H1 (cell line): ENCODE results near the gene RUFY4. TPM values are rescaled to one million over a fixed set of nuclear protein-coding genes. Genes with fewer than 3 reads are reported as not detected.

Experiments used
- CTCF ChIA-PET: fragments of 300-600 bp; sonication (Branson Sonifier 250); formaldehyde crosslinking; loops from one replicate; lab custom pipeline; 2021; ENCODE audit not compliant: partially characterized antibody; lab: Charles Lee
- POLR2A ChIA-PET: fragments of 300-600 bp; sonication (Branson Sonifier 250); formaldehyde crosslinking; loops from one replicate; lab custom pipeline; 2021; ENCODE audit warnings: inconsistent platforms; ENCODE audit not compliant: partially characterized antibody; lab: Charles Lee
- DNase-seq, 2 experiments: peaks; one replicate each; pipeline versions ENCODE4 v3.0.0 to v3.0.0-alpha.2; 2010 to 2022; ENCODE audit warnings: low spot score in 2 of 2, low read depth in 1 of 2, mixed read lengths in 1 of 2
- FAIRE-seq: peaks from 2 replicates; lab custom pipeline; 2011; peaks lifted over from hg19 to GRCh38; lab: Jason Lieb, UNC
- H2AFZ ChIP-seq: 2 replicates; pipeline ENCODE4 v1.8.1; 2012; ENCODE audit warnings: low read length, inconsistent platforms
- H2AK5ac ChIP-seq: 2 replicates; pipeline ENCODE4 v1.6.1; 2013; ENCODE audit warnings: low read depth, low read length
- H2BK120ac ChIP-seq: replicated peaks from 2 replicates; pipeline ENCODE3; 2013; ENCODE audit warnings: low read depth, low read length, inconsistent platforms
- H2BK12ac ChIP-seq: 2 replicates; pipeline ENCODE4 v1.6.1; 2013; ENCODE audit warnings: low read depth, low read length
- H2BK15ac ChIP-seq: 2 replicates; pipeline ENCODE4 v1.6.1; 2013; ENCODE audit warnings: low read length
- H2BK20ac ChIP-seq: 2 replicates; pipeline ENCODE4 v1.6.1; 2013; ENCODE audit warnings: low read length
- H2BK5ac ChIP-seq: 2 replicates; pipeline ENCODE4 v1.6.1; 2013; ENCODE audit warnings: low read depth, low read length
- H3K14ac ChIP-seq: 2 replicates; pipeline ENCODE4 v1.6.1; 2013; ENCODE audit warnings: inconsistent platforms; ENCODE audit not compliant: insufficient read length
- H3K18ac ChIP-seq: 2 replicates; pipeline ENCODE4 v1.6.1; 2013; ENCODE audit warnings: low read length; ENCODE audit errors: extremely low read depth
- H3K23ac ChIP-seq: 2 replicates; pipeline ENCODE4 v1.6.1; 2013; ENCODE audit warnings: inconsistent platforms; ENCODE audit not compliant: insufficient read length
- H3K23me2 ChIP-seq: 2 replicates; pipeline ENCODE4 v1.6.1; 2013; ENCODE audit warnings: low read depth, low read length
- H3K27ac ChIP-seq: 2 replicates; pipeline ENCODE4 v1.6.1; 2011; ENCODE audit warnings: low read depth, low read length, inconsistent platforms
- H3K27me3 ChIP-seq, 4 experiments: replicated peaks in 1 of 4; 1 replicate in 1 of 4; 2 replicates in 3 of 4; pipeline versions ENCODE4 v1.6.1 to v1.8.1; 2011 to 2013; ENCODE audit warnings: low read length in 3 of 4, mild to moderate bottlenecking in 3 of 4, inconsistent platforms in 2 of 4, mixed read lengths in 2 of 4, moderate library complexity in 1 of 4; ENCODE audit not compliant: control insufficient read depth in 3 of 4, insufficient read depth in 3 of 4; ENCODE audit errors: extremely low read depth in 1 of 4
- H3K36me3 ChIP-seq, 4 experiments: 2 replicates each; pipeline versions ENCODE4 v1.6.1 to v1.8.1; 2011 to 2013; ENCODE audit warnings: mild to moderate bottlenecking in 4 of 4, low read length in 3 of 4, moderate library complexity in 2 of 4, control low read depth in 1 of 4, inconsistent platforms in 1 of 4; ENCODE audit not compliant: insufficient read depth in 4 of 4, control insufficient read depth in 2 of 4
- H3K4ac ChIP-seq: replicated peaks from 2 replicates; pipeline ENCODE3; 2013; ENCODE audit warnings: low read length, low read depth, mixed read lengths, inconsistent platforms; ENCODE audit not compliant: insufficient read length
- H3K4me1 ChIP-seq, 4 experiments: replicated peaks in 1 of 4; 1 replicate in 1 of 4; 2 replicates in 3 of 4; pipeline versions ENCODE4 v1.6.1 to v1.8.1; 2011 to 2013; ENCODE audit warnings: low read length in 3 of 4, inconsistent platforms in 2 of 4, mixed read lengths in 1 of 4; ENCODE audit not compliant: insufficient read depth in 4 of 4, control insufficient read depth in 3 of 4
- H3K4me2 ChIP-seq, 2 experiments: 2 replicates each; pipeline versions ENCODE4 v1.6.1 to v1.8.1; 2011 to 2013; ENCODE audit warnings: low read depth in 2 of 2, low read length in 2 of 2, control low read depth in 1 of 2, inconsistent platforms in 1 of 2, mild to moderate bottlenecking in 1 of 2; ENCODE audit not compliant: insufficient read depth in 1 of 2
- H3K4me3 ChIP-seq, 4 experiments: fragments of 200-600, 300-600 bp in 1 of 4; sonication (generic), shearing (Covaris generic), sonication (Bioruptor Twin) in 1 of 4; 2 replicates each; pipeline versions ENCODE4 v1.5.1 to v1.8.1; 2011 to 2016; ENCODE audit warnings: low read length in 4 of 4, low read depth in 3 of 4, control low read depth in 2 of 4, inconsistent platforms in 2 of 4, mild to moderate bottlenecking in 2 of 4, mixed read lengths in 1 of 4, moderate library complexity in 1 of 4; ENCODE audit not compliant: insufficient read depth in 2 of 4; ENCODE audit errors: extremely low read depth in 1 of 4
- H3K56ac ChIP-seq: replicated peaks from 2 replicates; pipeline ENCODE3; 2013; ENCODE audit warnings: low read depth, mild to moderate bottlenecking, mixed read lengths, low read length, inconsistent platforms; ENCODE audit not compliant: insufficient read length
- H3K79me1 ChIP-seq: 2 replicates; pipeline ENCODE4 v1.6.1; 2013; ENCODE audit warnings: low read depth, low read length, control low read depth
- H3K79me2 ChIP-seq, 2 experiments: 2 replicates each; pipeline versions ENCODE4 v1.6.1 to v1.8.1; 2012 to 2013; ENCODE audit warnings: low read length in 2 of 2, mild to moderate bottlenecking in 2 of 2, inconsistent platforms in 1 of 2; ENCODE audit not compliant: insufficient read depth in 2 of 2, control insufficient read depth in 1 of 2
- H3K9ac ChIP-seq, 4 experiments: replicated peaks in 1 of 4; 1 replicate in 1 of 4; 2 replicates in 3 of 4; pipeline versions ENCODE4 v1.6.1 to v1.8.1; 2011 to 2013; ENCODE audit warnings: low read depth in 3 of 4, low read length in 3 of 4, control low read depth in 2 of 4, mild to moderate bottlenecking in 2 of 4, moderate library complexity in 2 of 4, inconsistent platforms in 1 of 4; ENCODE audit errors: extremely low read depth in 1 of 4
- H3K9me3 ChIP-seq, 2 experiments: 2 replicates each; pipeline versions ENCODE4 v1.6.1 to v1.8.1; 2012 to 2013; ENCODE audit warnings: mild to moderate bottlenecking in 2 of 2, moderate library complexity in 2 of 2, control low read depth in 1 of 2, inconsistent platforms in 1 of 2, low read depth in 1 of 2, low read length in 1 of 2, mixed read lengths in 1 of 2; ENCODE audit not compliant: insufficient read depth in 2 of 2
- H4K20me1 ChIP-seq, 2 experiments: replicated peaks in 1 of 2; 2 replicates each; pipeline versions ENCODE3 to v1.8.1; 2011 to 2013; ENCODE audit warnings: inconsistent platforms in 2 of 2, low read length in 2 of 2, mild to moderate bottlenecking in 1 of 2; ENCODE audit not compliant: insufficient read depth in 2 of 2, control insufficient read depth in 1 of 2
- H4K5ac ChIP-seq: 2 replicates; pipeline ENCODE4 v1.6.1; 2013; ENCODE audit warnings: low read length, low read depth, mixed read lengths, inconsistent platforms; ENCODE audit not compliant: insufficient read length
- H4K8ac ChIP-seq: 2 replicates; pipeline ENCODE4 v1.8.0; 2013; ENCODE audit warnings: mild to moderate bottlenecking, moderate library complexity, low read length, inconsistent platforms; ENCODE audit not compliant: insufficient read depth; ENCODE audit errors: extremely low read depth
- H4K91ac ChIP-seq: replicated peaks from 2 replicates; pipeline ENCODE3; 2013; ENCODE audit warnings: low read length, mixed read lengths, inconsistent platforms; ENCODE audit not compliant: insufficient read length
- EZH2 ChIP-seq: fragments of 200-600 bp; sonication (generic); IDR thresholded peaks from 2 replicates; pipeline ENCODE4 v1.7.1; 2012; ENCODE audit warnings: low read depth, mild to moderate bottlenecking, moderate library complexity, low read length, inconsistent platforms; ENCODE audit not compliant: severe bottlenecking
- WGBS, 2 experiments: shearing (Covaris generic) in 1 of 2; methylation state at CpG; one replicate each; pipeline versions ENCODE4 v1.1.6 to v1.1.7; 2013 to 2015; ENCODE audit warnings: low lambda C conversion rate in 2 of 2, mixed read lengths in 2 of 2, inconsistent platforms in 1 of 2, low coverage in 1 of 2, missing lambda C conversion rate in 1 of 2; ENCODE audit not compliant: insufficient replicate concordance in 2 of 2, insufficient coverage in 1 of 2, insufficient read length in 1 of 2; ENCODE audit errors: extremely low coverage in 1 of 2, missing lambda C conversion rate in 1 of 2; 5-methylcytosine and 5-hydroxymethylcytosine counted together
- polyA plus RNA-seq, 7 experiments: library from polyadenylated mRNA; depleted of rRNA in 3 of 7; stranded (reverse) in 5 of 7; unstranded in 2 of 7; fragments of >200 nt in 5 of 7; fragments of 200-250 nt in 2 of 7; gene quantifications; 1 replicate in 5 of 7; 2 replicates in 1 of 7; 4 replicates in 1 of 7; pipeline versions ENCODE4 v1.2.1 to v1.2.3, GENCODE V29; 2011 to 2013; ENCODE audit warnings: missing spikeins in 2 of 7, mixed read lengths in 2 of 7
- total RNA-seq: library from RNA; stranded (reverse); fragmentation: NEBNext Ultra II Directional; extraction: Animal tissue kit (Norgen Biotek cat#: 25700); gene quantifications from 2 replicates; pipeline ENCODE4 v1.2.1, GENCODE V29; 2021

The RUFY4 gene
- total and polyA plus RNA-seq, 2 of the 8 experiments (the other 6 are each of a cell fraction or from before 2014, with no cell fraction given), result 0.32 to 0.38 TPM

GRCh38 chr2:218043100-218043499, 26.0 kb upstream of the RUFY4 start:
- Histone ChIP-seq H4K8ac (no peak overlapping the region), H3K79me2 (no peaks in the 10 kb centered on the region), H3K9me3 (peaks cover 7 to 8% of the 10 kb centered on the region in 2 experiments; a peak in 2 of 4 replicates), H4K91ac (no peak overlapping the region), H3K4ac (no peak overlapping the region), H3K27ac (no peak overlapping the region), H2AK5ac (no peak overlapping the region), H3K23me2 (no peaks in the 10 kb centered on the region), H2BK12ac (no peak overlapping the region), H3K4me3 (no peak overlapping the region), H4K5ac (no peak overlapping the region), H2BK5ac (no peak overlapping the region), H3K36me3 (no peaks in the 10 kb centered on the region), H3K4me1 (no peaks in the 10 kb centered on the region), H3K4me2 (no peak overlapping the region), H2BK15ac (no peak overlapping the region), H2BK20ac (no peak overlapping the region), H2AFZ (no peak overlapping the region), H3K23ac (no peak overlapping the region), H2BK120ac (no peak overlapping the region), H3K14ac (no peak overlapping the region), H3K18ac (no peak overlapping the region), H3K79me1 (no peaks in the 10 kb centered on the region), H4K20me1 (no peaks in the 10 kb centered on the region), H3K56ac (no peak overlapping the region), H3K9ac (no peak overlapping the region), H3K27me3 (no peaks in the 10 kb centered on the region)
- ChIA-PET CTCF (interaction anchor here (0.5 to 4.5 kb wide), 10 partner anchors 9 to 260 kb away, joined by 3 to 19 read pairs (median 4); no protein-coding TSS in a partner anchor), POLR2A (no interaction called here)
- TF ChIP-seq EZH2, result no peak
- WGBS, 2 experiments, result 76% methylated on average over 1 of the region's 1 CpG; no CpG with 5 or more reads in 1 of the 2 experiments
- no peak for FAIRE-seq
- no peak for DNase-seq
